HepG2 (cell line): ENCODE data around the gene KCNK7. TPM values are rescaled to one million over a fixed set of nuclear protein-coding genes. Genes with fewer than 3 reads are reported as not detected.
A peak's percentile ranks its signal among the peaks of the same experiment; 100 is the strongest.

ENCODE experiments used
- ATAC-seq: fragments of 200-7000 bp; cut with Tn5 transposase; 3 replicates; pipeline ENCODE4 v1.9.1; 2020; ENCODE audit warnings: mild to moderate bottlenecking, moderate library complexity
- BruUV-seq: library from RNA; stranded (reverse); fragments of 400-500 nt; replicated peaks from 2 replicates; lab custom pipeline; 2021; lab: Mats Ljungman, UMichigan
- CTCF ChIA-PET: fragments of 300-600 bp; formaldehyde crosslinking; extraction: SDS; loops from one replicate; lab custom pipeline; 2021; ENCODE audit warnings: low total read pairs, inconsistent platforms, low intra/inter-chr PET ratio; lab: Yijun Ruan, JAX
- POLR2A ChIA-PET: fragments of 350-600 bp; sonication (Branson Sonifier 250); formaldehyde crosslinking; loops from one replicate; lab custom pipeline; 2020; ENCODE audit warnings: antibody characterized with exemption, inconsistent platforms; lab: Yijun Ruan, JAX
- DNase-seq: peaks from one replicate; pipeline ENCODE4 v3.0.0-alpha.2; 2015; ENCODE audit warnings: low spot score
- FAIRE-seq: peaks from 3 replicates; lab custom pipeline; 2011; peaks lifted over from hg19 to GRCh38; lab: Jason Lieb, UNC
- H2AFZ ChIP-seq: one replicate; pipeline ENCODE4 v1.6.1; 2011; ENCODE audit warnings: low read length, inconsistent platforms
- H3K27ac ChIP-seq: fragments of 300-600 bp; 3 replicates; pipeline ENCODE4 v1.8.0; 2011; ENCODE audit warnings: mixed run types, mild to moderate bottlenecking, mixed read lengths, low read length, inconsistent platforms; ENCODE audit not compliant: insufficient read depth; ENCODE audit errors: extremely low read length
- H3K27me3 ChIP-seq, 2 experiments: fragments of 200-600 bp in 1 of 2; 2 replicates in 1 of 2; 3 replicates in 1 of 2; pipeline versions ENCODE4 v1.6.0 to v1.8.0; 2011; ENCODE audit warnings: low read length in 2 of 2, mild to moderate bottlenecking in 2 of 2, moderate library complexity in 2 of 2, inconsistent platforms in 1 of 2; ENCODE audit not compliant: insufficient read depth in 2 of 2, control insufficient read depth in 1 of 2
- H3K36me3 ChIP-seq, 2 experiments: fragments of 200-600 bp in 1 of 2; replicated peaks in 1 of 2; 2 replicates in 1 of 2; 3 replicates in 1 of 2; pipeline versions ENCODE4 v1.5.1 to v1.8.0; 2011; ENCODE audit warnings: low read length in 2 of 2, inconsistent platforms in 1 of 2; ENCODE audit not compliant: insufficient read depth in 2 of 2, control insufficient read depth in 1 of 2
- H3K4me1 ChIP-seq: 2 replicates; pipeline ENCODE4 v1.5.1; 2012; ENCODE audit warnings: low read length, inconsistent platforms; ENCODE audit not compliant: insufficient read depth
- H3K4me2 ChIP-seq: 2 replicates; pipeline ENCODE4 v1.6.0; 2011; ENCODE audit warnings: low read depth, low read length, inconsistent platforms
- H3K4me3 ChIP-seq, 3 experiments: fragments of 200-600 bp in 1 of 3; sonication (generic), shearing (Covaris generic) in 1 of 3; replicated peaks in 1 of 3; 2 replicates each; pipeline ENCODE4 v1.5.1; 2011 to 2016; ENCODE audit warnings: low read length in 3 of 3, inconsistent platforms in 2 of 3, low read depth in 2 of 3, mild to moderate bottlenecking in 2 of 3, control low read depth in 1 of 3, mixed read lengths in 1 of 3; ENCODE audit not compliant: insufficient read depth in 1 of 3
- H3K79me2 ChIP-seq: one replicate; pipeline ENCODE4 v1.6.1; 2011; ENCODE audit warnings: low read length, inconsistent platforms; ENCODE audit not compliant: insufficient read depth
- H3K9ac ChIP-seq: 2 replicates; pipeline ENCODE4 v1.6.0; 2011; ENCODE audit warnings: mild to moderate bottlenecking, low read depth, low read length, inconsistent platforms; ENCODE audit not compliant: insufficient read depth
- H3K9me3 ChIP-seq: 2 replicates; pipeline ENCODE4 v1.5.1; 2012; ENCODE audit warnings: mild to moderate bottlenecking, low read length
- H4K20me1 ChIP-seq: 2 replicates; pipeline ENCODE4 v1.6.0; 2011; ENCODE audit warnings: inconsistent platforms, mild to moderate bottlenecking, low read length, moderate library complexity; ENCODE audit not compliant: insufficient read depth
- CHD2 ChIP-seq: IDR thresholded peaks from 2 replicates; pipeline ENCODE4 v1.6.1; 2011; ENCODE audit warnings: low read depth, low read length, improper control_type of control experiment
- RAD21 ChIP-seq: fragments of 450-650 bp; formaldehyde crosslinking; IDR thresholded peaks from 2 replicates; pipeline ENCODE4 v1.5.0; 2020; ENCODE audit warnings: mild to moderate bottlenecking
- SAP130 ChIP-seq: IDR thresholded peaks from 2 replicates; pipeline ENCODE4 v1.6.1; 2016; ENCODE audit warnings: low read depth
- SMC3 ChIP-seq: IDR thresholded peaks from 2 replicates; pipeline ENCODE4 v1.6.1; 2011; ENCODE audit warnings: low read length, improper control_type of control experiment
- STAG1 ChIP-seq: sonication (generic); formaldehyde crosslinking; IDR thresholded peaks from 2 replicates; pipeline ENCODE4 v1.4.0; 2020; ENCODE audit warnings: missing genetic modification reagents
- XRCC5 ChIP-seq: fragments of 200-400 bp; formaldehyde crosslinking; optimal IDR thresholded peaks from 2 replicates; pipeline ENCODE3; 2017; ENCODE audit warnings: mild to moderate bottlenecking, low read length
- ZFX ChIP-seq: sonication (generic); formaldehyde crosslinking; IDR thresholded peaks from 2 replicates; pipeline ENCODE4 v1.4.0; 2020; ENCODE audit warnings: mild to moderate bottlenecking, low read depth, missing genetic modification reagents, moderate library complexity
- ZMAT3 ChIP-seq: sonication (generic); formaldehyde crosslinking; conservative IDR thresholded peaks from 2 replicates; pipeline ENCODE4 v1.7.0; 2021; ENCODE audit warnings: missing genetic modification reagents
- ZNF552 ChIP-seq: sonication (generic); formaldehyde crosslinking; IDR thresholded peaks from 2 replicates; pipeline ENCODE4 v1.9.0; 2022; ENCODE audit warnings: missing genetic modification reagents, mild to moderate bottlenecking, borderline replicate concordance
- WGBS: methylation state at CpG from one replicate; pipeline ENCODE4 v1.1.6; 2017; ENCODE audit warnings: low lambda C conversion rate; 5-methylcytosine and 5-hydroxymethylcytosine counted together
- in situ Hi-C: cut with HindIII; loops from 2 replicates; pipeline ENCODE4 v1.10.0; 2017; ENCODE audit warnings: low pct_unique_long_range_greater_than_20kb; ENCODE audit not compliant: extremely low pct_ligation_motif_present
- intact Hi-C: fragments of 100-400 bp; cut with micrococcal nuclease; formaldehyde crosslinking; loops from one replicate; pipeline ENCODE4 v1.10.0; 2022; ENCODE audit not compliant: unreplicated experiment
- polyA plus RNA-seq, 8 experiments: library from polyadenylated mRNA; depleted of rRNA in 3 of 8; stranded (reverse) in 7 of 8; unstranded in 1 of 8; fragments of >200 nt; fragmentation: Illumina TruSeq in 4 of 8; extraction: Trizol in 4 of 8; gene quantifications; 2 replicates each; pipeline versions ENCODE4 v1.2.1 to v1.2.3, GENCODE V29; 2011 to 2016; ENCODE audit warnings: low read depth in 4 of 8, missing spikeins in 1 of 8, mixed read lengths in 1 of 8; ENCODE audit not compliant: insufficient read depth in 1 of 8
- total RNA-seq, 5 experiments: library from RNA; depleted of rRNA; stranded (reverse); fragments of >200 nt; fragmentation: Illumina TruSeq; extraction: Trizol; gene quantifications; 2 replicates each; pipeline ENCODE4 v1.2.3, GENCODE V29; 2016; ENCODE audit warnings: low read depth in 1 of 5
- TF ChIP-seq, protein P1 (sequence below): sonication (generic); formaldehyde crosslinking; IDR thresholded peaks from 2 replicates; pipeline ENCODE4 v1.5.0; 2020; ENCODE audit warnings: mild to moderate bottlenecking, missing genetic modification reagents, moderate library complexity

KCNK7 gene
- total and polyA plus RNA-seq, 2 of the 13 experiments (the other 11 are each of a cell fraction or from before 2014, with no cell fraction given), result 0.11 TPM; not detected in 1

DNA sequence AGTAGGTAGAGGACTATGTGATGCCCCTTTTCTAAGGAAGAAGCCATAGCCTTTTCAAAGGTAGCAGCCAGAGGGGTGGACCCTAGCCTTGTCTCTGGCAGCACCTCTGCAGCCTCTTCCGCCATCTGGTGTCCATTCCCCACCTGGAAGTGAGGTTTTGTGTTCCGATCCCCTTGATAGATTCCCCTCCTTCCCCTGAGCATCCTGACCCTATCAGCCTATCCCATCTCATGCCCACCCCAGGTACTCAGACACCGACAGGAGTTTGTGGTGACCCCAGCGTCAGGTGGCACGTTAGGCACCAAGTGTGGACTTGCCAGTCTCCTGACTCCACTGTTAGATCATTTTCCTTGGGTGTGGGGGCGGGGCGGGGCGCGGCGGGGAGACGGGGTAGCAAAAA lies 23.7 kb downstream of the KCNK7 start:
- Histone ChIP-seq H3K27me3 (no peaks in the 10 kb centered on the region; a peak in 1 of 5 replicates), H3K4me2 (peak overlapping the region; percentile 92), H4K20me1 (no peaks in the 10 kb centered on the region; the same call in 1 of the 2 replicates), H2AFZ (no peak overlapping the region), H3K9ac (peak overlapping the region; percentile 88; the same call in 1 of the 2 replicates), H3K9me3 (no peaks in the 10 kb centered on the region), H3K27ac (no peak overlapping the region), H3K4me1 (peaks cover 54% of the 10 kb centered on the region), H3K79me2 (peaks cover 23% of the 10 kb centered on the region), H3K36me3 (peaks cover 3 to 5% of the 10 kb centered on the region in 2 experiments; a peak in 2 of 5 replicates), H3K4me3 (peak overlapping the region in 1 of 3 experiments; percentile 99; a peak in 3 of 6 replicates)
- no TSS peak for BruUV-seq
- TF ChIP-seq ZMAT3 (CRISPR knock-in tag), result 0 out of 2 replicates have a peak, but pooled peaks have one; percentile 36
- TF ChIP-seq RAD21 (CRISPR knock-in tag), result 0 out of 2 replicates have a peak, but pooled peaks have one; percentile 21
- peak; percentile 41; the same call in 1 of the 2 replicates for TF ChIP-seq SMC3
- TF ChIP-seq SAP130 (CRISPR knock-in tag), result peak; percentile 16; the same call in 1 of the 2 replicates
- TF ChIP-seq CHD2, result no peak
- TF ChIP-seq XRCC5, result peak; percentile 5
- TF ChIP-seq, protein P1, sequence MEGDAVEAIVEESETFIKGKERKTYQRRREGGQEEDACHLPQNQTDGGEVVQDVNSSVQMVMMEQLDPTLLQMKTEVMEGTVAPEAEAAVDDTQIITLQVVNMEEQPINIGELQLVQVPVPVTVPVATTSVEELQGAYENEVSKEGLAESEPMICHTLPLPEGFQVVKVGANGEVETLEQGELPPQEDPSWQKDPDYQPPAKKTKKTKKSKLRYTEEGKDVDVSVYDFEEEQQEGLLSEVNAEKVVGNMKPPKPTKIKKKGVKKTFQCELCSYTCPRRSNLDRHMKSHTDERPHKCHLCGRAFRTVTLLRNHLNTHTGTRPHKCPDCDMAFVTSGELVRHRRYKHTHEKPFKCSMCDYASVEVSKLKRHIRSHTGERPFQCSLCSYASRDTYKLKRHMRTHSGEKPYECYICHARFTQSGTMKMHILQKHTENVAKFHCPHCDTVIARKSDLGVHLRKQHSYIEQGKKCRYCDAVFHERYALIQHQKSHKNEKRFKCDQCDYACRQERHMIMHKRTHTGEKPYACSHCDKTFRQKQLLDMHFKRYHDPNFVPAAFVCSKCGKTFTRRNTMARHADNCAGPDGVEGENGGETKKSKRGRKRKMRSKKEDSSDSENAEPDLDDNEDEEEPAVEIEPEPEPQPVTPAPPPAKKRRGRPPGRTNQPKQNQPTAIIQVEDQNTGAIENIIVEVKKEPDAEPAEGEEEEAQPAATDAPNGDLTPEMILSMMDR (CRISPR knock-in tag), result peak; percentile 60
- TF ChIP-seq STAG1 (CRISPR knock-in tag), result peak; percentile 61
- no peak for TF ChIP-seq ZNF552
- 0 out of 2 replicates have a peak, but pooled peaks have one; percentile 23 for TF ChIP-seq ZFX (CRISPR knock-in tag)
- ATAC-seq (no peak), FAIRE-seq (no peak), DNase-seq (no peak)
- POLR2A ChIA-PET, result interaction anchor here (0.6 to 1.8 kb wide), 4 partner anchors 11 to 43 kb away, joined by 3 to 8 read pairs (median 3); partner anchors contain the start of gene PCNX3
- in situ Hi-C loops (no loop called here), intact Hi-C loops (loop anchor here (2.0 kb wide), 1 partner anchor 31 kb away; no protein-coding TSS in a partner anchor)
- 74% methylated on average over 11 of the region's 11 CpGs for WGBS
- CTCF ChIA-PET, result interaction anchor here (1.3 kb wide), 1 partner anchor 31 kb away, joined by 7 read pairs; no protein-coding TSS in a partner anchor
